Activated CD4-positive, alpha-beta memory T cell treated with anti-CD3 and anti-CD28 coated beads for 36 hours (primary cell): ENCODE data around the gene ARHGEF38. TPM values are rescaled to one million over a fixed set of nuclear protein-coding genes. Genes with fewer than 3 reads are reported as not detected.
"Not testable (repeated sequence)": the region's sequence is repeated elsewhere in the genome, so short reads cannot be mapped to it uniquely, and the experiment has no call there.

Experiments used
- CTCF ChIA-PET: fragments of 350-600 bp; sonication (Branson Sonifier 250); formaldehyde crosslinking; loops from one replicate; lab custom pipeline; 2021; ENCODE audit warnings: antibody characterized with exemption, inconsistent platforms; lab: Charles Lee
- POLR2A ChIA-PET: fragments of 350-600 bp; sonication (Branson Sonifier 250); formaldehyde crosslinking; loops from one replicate; lab custom pipeline; 2021; ENCODE audit warnings: antibody characterized with exemption; lab: Charles Lee
- DNase-seq: peaks from one replicate; pipeline ENCODE4 v3.0.0-alpha.2; 2020
- H3K27ac Mint-ChIP-seq: one replicate; pipeline ENCODE4 v1.8.0; 2021; ENCODE audit warnings: mixed read lengths
- H3K27me3 Mint-ChIP-seq: one replicate; pipeline ENCODE4 v1.8.0; 2021; ENCODE audit warnings: mixed read lengths
- H3K36me3 Mint-ChIP-seq: one replicate; pipeline ENCODE4 v1.8.0; 2021; ENCODE audit warnings: mixed read lengths
- H3K4me1 Mint-ChIP-seq: one replicate; pipeline ENCODE4 v1.8.0; 2021; ENCODE audit warnings: low read depth, mixed read lengths
- H3K4me3 Mint-ChIP-seq: one replicate; pipeline ENCODE4 v1.8.0; 2021; ENCODE audit warnings: mild to moderate bottlenecking, mixed read lengths
- H3K9me3 Mint-ChIP-seq: one replicate; pipeline ENCODE4 v1.8.0; 2021; ENCODE audit warnings: mixed read lengths
- intact Hi-C: fragments of 100-400 bp; cut with micrococcal nuclease; formaldehyde crosslinking; loops from one replicate; pipeline ENCODE4 v1.15.1; 2023
- total RNA-seq, 2 experiments: library from RNA; stranded (reverse); gene quantifications; one replicate each; pipeline ENCODE4 v1.2.3, GENCODE V29; 2021

ARHGEF38 gene
- total RNA-seq, 2 experiments from 2014 or later = not detected

- POLR2A ChIA-PET = no interaction called here
- CTCF ChIA-PET = interaction anchor here (0.6 to 1.7 kb wide), 2 partner anchors 10 to 1222 kb away, joined by 3 read pairs; no protein-coding TSS in a partner anchor
- no peak overlapping the region for H3K27ac Mint-ChIP-seq
These were observed 158.3 kb downstream of the ARHGEF38 start for GRCh38 chr4:105710678-105711077.

DNA sequence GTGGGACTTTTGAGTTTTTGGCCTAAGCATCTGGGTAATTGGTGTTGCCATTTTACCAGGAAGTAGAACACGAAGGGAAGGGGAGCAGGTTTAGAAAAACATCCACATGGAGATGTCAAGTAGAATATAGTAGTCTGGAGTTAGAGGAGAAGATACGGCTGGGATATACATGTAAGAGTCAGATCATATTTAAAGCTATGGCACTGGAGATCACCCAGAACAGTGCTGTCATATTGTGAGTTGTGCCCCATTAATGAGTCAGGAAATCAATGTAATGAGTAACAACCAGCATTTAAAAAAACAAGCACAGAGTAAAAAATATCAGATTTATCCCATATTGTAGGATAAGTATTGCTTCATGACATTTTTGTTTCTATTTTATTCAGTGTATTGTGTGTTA lies 160.3 kb downstream of the ARHGEF38 start:
- H3K9me3 Mint-ChIP-seq = no peaks in the 10 kb centered on the region

More at GRCh38 chr4:105710678-105711077, 158.3 kb downstream of the ARHGEF38 start:
- Mint-ChIP-seq H3K27me3 (no peaks in the 10 kb centered on the region), H3K4me1 (peaks cover 25% of the 10 kb centered on the region), H3K36me3 (peaks cover 5% of the 10 kb centered on the region), H3K4me3 (no peak overlapping the region), H3K9me3 (no peaks in the 10 kb centered on the region)
- DNase-seq = no peak
- intact Hi-C loops = no loop called here

DNA sequence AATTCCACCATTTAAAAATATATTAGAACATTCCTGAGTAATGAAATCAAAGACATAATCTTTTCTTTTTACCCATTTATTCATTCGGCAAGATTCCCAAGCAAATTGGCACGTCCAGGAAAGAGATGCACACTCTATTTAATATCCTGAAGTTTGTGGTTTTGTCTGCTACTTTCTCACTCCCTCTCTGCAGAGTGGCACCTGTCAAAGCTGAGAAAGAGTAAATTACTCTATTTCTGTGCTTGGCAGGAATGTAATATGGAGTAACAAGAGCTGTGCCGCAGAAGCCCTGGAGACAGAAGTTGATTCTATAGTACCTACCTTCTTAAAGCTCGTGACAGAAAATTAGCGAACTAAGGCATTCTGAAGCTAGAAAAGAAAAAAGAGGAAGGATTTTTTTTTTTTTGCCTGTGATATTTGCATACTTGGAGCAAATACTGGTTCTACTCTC lies 161.7 kb downstream of the ARHGEF38 start:
- Mint-ChIP-seq H3K4me1 (peaks cover 10% of the 10 kb centered on the region), H3K4me3 (no peak overlapping the region), H3K27ac (no peak overlapping the region), H3K36me3 (peaks cover 1% of the 10 kb centered on the region), H3K9me3 (no peaks in the 10 kb centered on the region), H3K27me3 (no peaks in the 10 kb centered on the region)
- CTCF ChIA-PET = no interaction called here
- intact Hi-C loops = no loop called here
- no peak for DNase-seq
- POLR2A ChIA-PET = no interaction called here

More for the DNA sequence above, 160.3 kb downstream of the ARHGEF38 start:
- Mint-ChIP-seq H3K4me3 (no peak overlapping the region), H3K36me3 (peaks cover 2% of the 10 kb centered on the region), H3K27me3 (no peaks in the 10 kb centered on the region), H3K27ac (no peak overlapping the region), H3K4me1 (peaks cover 11% of the 10 kb centered on the region)
- ChIA-PET POLR2A (no interaction called here), CTCF (no interaction called here)
- intact Hi-C loops = no loop called here
- no peak for DNase-seq

GRCh38 chr4:105714932-105715331 lies 162.5 kb downstream of the ARHGEF38 start:
- CTCF ChIA-PET = interaction anchor here (0.7 to 1.4 kb wide), 6 partner anchors 10 to 194 kb away, joined by 3 to 5 read pairs (median 4); no protein-coding TSS in a partner anchor
- H3K4me3 Mint-ChIP-seq = no peak overlapping the region
- no peak overlapping the region for H3K27ac Mint-ChIP-seq
- H3K27me3 Mint-ChIP-seq = no peaks in the 10 kb centered on the region
- H3K4me1 Mint-ChIP-seq = peaks cover 3% of the 10 kb centered on the region
- peaks cover 2% of the 10 kb centered on the region for H3K36me3 Mint-ChIP-seq
- POLR2A ChIA-PET = no interaction called here
- intact Hi-C loops = loop anchor here (1.0 kb wide), 1 partner anchor 194 kb away; no protein-coding TSS in a partner anchor
- H3K9me3 Mint-ChIP-seq = no peaks in the 10 kb centered on the region
- no peak for DNase-seq

DNA sequence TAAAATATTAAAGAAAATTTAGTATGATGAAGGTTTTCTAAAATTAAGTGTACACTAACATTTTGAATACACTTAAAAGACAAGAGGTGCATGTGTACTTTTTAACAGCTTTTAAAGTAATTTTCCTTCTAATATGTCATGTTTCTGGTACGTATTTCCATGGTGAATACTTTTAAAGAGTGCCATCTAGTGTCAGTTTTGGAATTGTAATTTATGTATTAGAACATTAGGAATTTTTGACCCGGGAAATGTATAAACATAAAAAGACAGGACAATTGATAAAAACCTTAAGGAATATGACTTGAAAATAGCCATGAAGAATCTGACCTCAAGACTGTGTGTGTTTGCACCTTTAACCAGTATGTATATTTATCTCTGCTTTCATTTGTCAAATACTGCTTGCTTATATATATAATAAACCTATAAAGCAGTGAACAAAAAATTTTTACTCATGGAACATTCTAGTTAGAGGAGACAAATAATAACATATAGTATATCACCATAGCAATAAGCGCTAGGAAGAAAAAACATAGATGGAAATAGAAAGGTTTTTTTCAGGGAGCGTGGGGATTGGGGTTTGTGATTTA lies 163.4 kb downstream of the ARHGEF38 start:
- Mint-ChIP-seq H3K27me3 (no peaks in the 10 kb centered on the region), H3K36me3 (peaks cover 5% of the 10 kb centered on the region), H3K9me3 (no peaks in the 10 kb centered on the region), H3K4me3 (no peak overlapping the region), H3K27ac (no peak overlapping the region), H3K4me1 (peaks cover 3% of the 10 kb centered on the region)
- intact Hi-C loops = loop anchor here (1.0 kb wide), 1 partner anchor 194 kb away; no protein-coding TSS in a partner anchor
- POLR2A ChIA-PET = no interaction called here
- DNase-seq = no peak
- CTCF ChIA-PET = interaction anchor here (0.7 to 1.4 kb wide), 6 partner anchors 11 to 195 kb away, joined by 3 to 5 read pairs (median 4); no protein-coding TSS in a partner anchor

- CTCF ChIA-PET = interaction anchor here (1.1 kb wide), 1 partner anchor 10 kb away, joined by 3 read pairs; no protein-coding TSS in a partner anchor
- POLR2A ChIA-PET = no interaction called here
- H3K27ac Mint-ChIP-seq = no peak overlapping the region
- H3K27me3 Mint-ChIP-seq = no peaks in the 10 kb centered on the region
- peaks cover 7% of the 10 kb centered on the region for H3K36me3 Mint-ChIP-seq
- peaks cover 3% of the 10 kb centered on the region for H3K4me1 Mint-ChIP-seq
- no peaks in the 10 kb centered on the region for H3K9me3 Mint-ChIP-seq
- no peak overlapping the region for H3K4me3 Mint-ChIP-seq
- intact Hi-C loops = no loop called here
- no peak for DNase-seq
These were observed 166.8 kb downstream of the ARHGEF38 start for GRCh38 chr4:105719204-105719603.

GRCh38 chr4:105725623-105726022 lies 173.2 kb downstream of the ARHGEF38 start:
- Mint-ChIP-seq H3K27me3 (no peaks in the 10 kb centered on the region), H3K27ac (no peak overlapping the region), H3K4me3 (no peak overlapping the region), H3K36me3 (peaks cover 18% of the 10 kb centered on the region), H3K4me1 (no peaks in the 10 kb centered on the region), H3K9me3 (peaks cover 7% of the 10 kb centered on the region)
- DNase-seq = no peak
- intact Hi-C loops = no loop called here
- ChIA-PET CTCF (no interaction called here), POLR2A (no interaction called here)

- intact Hi-C loops, H3K4me3 Mint-ChIP-seq, H3K27me3 Mint-ChIP-seq, H3K27ac Mint-ChIP-seq, DNase-seq, POLR2A ChIA-PET, H3K4me1 Mint-ChIP-seq, CTCF ChIA-PET: not testable (repeated sequence)
- Mint-ChIP-seq H3K36me3 (peaks cover 49% of the 10 kb centered on the region), H3K9me3 (peaks cover 23% of the 10 kb centered on the region)
These were observed 177.5 kb downstream of the ARHGEF38 start for GRCh38 chr4:105729895-105730294.

Other genes starting within 250 kb of the ARHGEF38 start
- gene PPA2, start 78.6 kb upstream of the ARHGEF38 start, total RNA-seq = 100 to 1,000 TPM; 113 to 123 TPM
- gene INTS12, start 156.1 kb downstream of the ARHGEF38 start, total RNA-seq = 10 to 100 TPM; 19.6 to 22.7 TPM
- gene GSTCD, start 156.2 kb downstream of the ARHGEF38 start, total RNA-seq = 10 to 100 TPM; 15.2 to 16.7 TPM